GM18870 (cell line): ENCODE results near the gene TMEM63A.
"Not testable (repeated sequence)": the region's sequence is repeated elsewhere in the genome, so short reads cannot be mapped to it uniquely, and the experiment has no call there.

Source experiments
- ATAC-seq: cut with Tn5 transposase; IDR thresholded peaks from one replicate; pipeline ENCODE4 v1.9.1; 2021; ENCODE audit warnings: moderate library complexity; ENCODE audit not compliant: unreplicated experiment

Gene TMEM63A

GRCh38 chr1:225846331-225847310 lies 35.6 kb downstream of the TMEM63A start:
- no peak for ATAC-seq

- ATAC-seq, result no peak
Measured at GRCh38 chr1:225845571-225846259, 36.5 kb downstream of the TMEM63A start.

- no peak for ATAC-seq
Measured at GRCh38 chr1:225845097-225845496, 37.1 kb downstream of the TMEM63A start.

GRCh38 chr1:225844236-225845061 lies 37.7 kb downstream of the TMEM63A start:
- ATAC-seq, result no peak

GRCh38 chr1:225843426-225843795 lies 38.8 kb downstream of the TMEM63A start:
- ATAC-seq, result no peak

- no peak for ATAC-seq
Measured at GRCh38 chr1:225842788-225843425, 39.3 kb downstream of the TMEM63A start.

GRCh38 chr1:225842074-225842473 lies 40.1 kb downstream of the TMEM63A start:
- ATAC-seq, result no peak

GRCh38 chr1:225840713-225841112 lies 41.5 kb downstream of the TMEM63A start:
- ATAC-seq, result no peak

GRCh38 chr1:225840223-225840610 lies 42.0 kb downstream of the TMEM63A start:
- ATAC-seq, result no peak

GRCh38 chr1:225838793-225839192 lies 43.4 kb downstream of the TMEM63A start:
- no peak for ATAC-seq

GRCh38 chr1:225836296-225836695 lies 45.9 kb downstream of the TMEM63A start:
- not testable (repeated sequence) for ATAC-seq

- ATAC-seq, result no peak
Measured at GRCh38 chr1:225835856-225836255, 46.3 kb downstream of the TMEM63A start.

- ATAC-seq, result no peak
Measured at GRCh38 chr1:225834417-225835329, 47.5 kb downstream of the TMEM63A start.

- no peak for ATAC-seq
Measured at GRCh38 chr1:225830841-225831240, 51.3 kb downstream of the TMEM63A start.

GRCh38 chr1:225828706-225829345 lies 53.4 kb downstream of the TMEM63A start:
- no peak for ATAC-seq

GRCh38 chr1:225827076-225827475 lies 55.1 kb downstream of the TMEM63A start:
- ATAC-seq, result no peak

- ATAC-seq, result no peak
Measured at GRCh38 chr1:225825607-225826007, 56.6 kb downstream of the TMEM63A start.

GRCh38 chr1:225825078-225825477 lies 57.1 kb downstream of the TMEM63A start:
- ATAC-seq, result no peak

- ATAC-seq, result no peak
Measured at GRCh38 chr1:225824533-225824941, 57.6 kb downstream of the TMEM63A start.
